IPS-NIHi7 (cell line): Measurements from ENCODE around the gene LACTB.

Source experiments
- DNase-seq: peaks from one replicate; pipeline ENCODE4 v3.0.0; 2012; ENCODE audit warnings: mixed read lengths; ENCODE audit errors: extremely low spot score

The LACTB gene

GRCh38 chr15:63124506-63124905, 2.8 kb downstream of the LACTB start:
- DNase-seq, result no peak

DNA sequence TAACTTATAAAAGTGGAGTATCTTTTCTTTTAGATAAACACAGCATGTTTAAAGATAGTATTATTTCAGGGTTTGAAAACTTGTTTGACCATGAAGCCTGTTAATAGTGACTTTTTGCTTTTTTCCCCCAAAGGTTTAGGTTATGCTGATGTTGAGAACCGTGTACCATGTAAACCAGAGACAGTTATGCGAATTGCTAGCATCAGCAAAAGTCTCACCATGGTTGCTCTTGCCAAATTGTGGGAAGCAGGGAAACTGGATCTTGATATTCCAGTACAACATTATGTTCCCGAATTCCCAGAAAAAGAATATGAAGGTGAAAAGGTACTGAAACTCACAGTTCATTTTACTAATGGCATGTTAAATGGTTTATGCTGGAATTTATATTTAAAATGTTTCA, 5.1 kb downstream of the LACTB start:
- no peak for DNase-seq

- DNase-seq, result no peak
Measured at GRCh38 chr15:63133786-63134185, 12.1 kb downstream of the LACTB start.

DNA sequence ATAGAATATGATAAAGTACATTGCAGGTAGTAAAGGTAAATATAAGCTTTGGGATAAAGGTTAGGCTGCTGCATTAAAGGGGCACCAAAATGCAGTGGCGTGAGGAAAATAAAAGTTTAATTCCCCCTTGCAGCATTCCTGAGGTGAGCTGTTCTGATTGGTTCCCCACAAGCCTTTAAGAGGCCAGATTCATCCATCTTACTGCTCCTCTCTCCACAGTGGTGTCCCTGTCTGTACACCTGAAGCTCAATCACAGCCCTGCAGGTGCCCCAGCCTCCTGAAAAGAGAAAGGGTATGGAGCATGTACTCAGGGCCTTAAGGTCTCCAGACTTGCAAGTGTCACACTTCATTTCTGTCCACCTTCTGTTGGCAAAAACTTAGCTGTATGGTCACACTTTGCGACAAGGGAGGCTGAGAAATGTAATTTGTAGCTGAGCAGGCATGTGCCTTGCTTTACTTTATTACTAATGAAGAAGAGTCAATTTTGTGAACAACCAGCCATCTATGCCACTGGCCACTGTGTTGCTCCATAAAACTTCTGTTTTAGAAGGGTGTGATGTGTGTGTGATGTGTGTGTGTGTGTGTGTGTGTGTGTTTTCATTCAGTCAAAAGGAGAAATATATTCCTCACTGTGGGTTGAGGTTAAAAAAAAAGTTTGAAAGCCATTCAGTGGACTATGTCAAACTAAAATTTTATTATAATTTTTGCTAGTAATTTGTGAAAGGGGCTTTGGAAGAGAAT, 12.8 kb downstream of the LACTB start:
- DNase-seq, result no peak

DNA sequence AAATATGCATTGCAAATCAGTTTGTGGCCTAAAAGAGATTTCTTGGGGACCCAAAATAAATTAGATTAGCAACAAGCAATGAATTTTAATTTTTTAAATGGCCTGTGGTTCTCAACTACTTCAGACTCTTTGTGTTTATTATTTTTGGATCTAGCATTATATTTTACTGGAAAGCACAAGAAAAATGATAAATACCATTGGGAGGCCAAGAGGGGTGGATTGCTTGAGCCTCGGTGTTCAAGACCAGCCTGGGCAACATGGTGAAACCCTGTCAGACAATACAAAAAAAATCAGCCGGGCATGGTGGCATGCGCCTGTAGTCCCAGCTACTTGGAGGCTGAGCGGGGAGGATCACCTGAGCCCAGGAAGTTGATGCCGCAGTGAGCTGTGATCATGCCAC, 13.6 kb downstream of the LACTB start:
- DNase-seq, result no peak

DNA sequence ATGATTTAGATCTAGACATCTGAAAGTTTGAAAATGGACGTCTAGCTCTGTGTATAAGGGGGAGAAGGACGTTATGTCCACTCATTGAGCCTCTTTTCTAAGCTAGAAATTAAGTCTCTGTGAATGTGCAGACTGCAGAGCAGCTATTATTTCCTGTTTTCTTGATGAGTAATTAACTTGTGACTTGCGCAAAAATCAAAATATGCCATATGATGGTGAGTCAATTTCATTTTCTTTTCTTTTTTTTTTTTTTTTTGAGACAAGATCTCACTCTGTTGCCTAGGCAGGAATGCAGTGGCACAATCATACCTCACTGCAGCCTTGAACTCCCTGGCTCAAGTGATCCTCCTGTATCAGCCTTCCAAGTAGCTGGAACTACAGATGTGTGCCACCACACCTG, 14.1 kb downstream of the LACTB start:
- no peak for DNase-seq

DNA sequence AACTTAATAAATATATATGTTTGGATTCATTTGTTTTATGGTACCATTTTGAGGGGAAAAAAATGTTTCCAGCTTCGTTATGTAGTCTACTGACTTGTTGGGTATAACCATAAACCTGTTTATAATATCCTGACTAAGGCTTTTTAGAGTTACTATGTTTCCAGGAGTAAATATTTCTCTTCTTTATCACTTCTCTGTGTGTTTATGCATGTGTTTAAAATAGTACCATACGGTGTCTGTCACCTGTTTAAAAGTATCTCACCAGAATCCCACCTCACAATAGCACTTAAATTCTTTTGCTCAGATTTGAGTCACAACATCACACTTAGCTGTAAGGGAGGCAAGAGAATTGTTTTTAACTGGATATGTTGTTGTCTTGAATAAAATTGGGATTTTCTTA, 15.1 kb downstream of the LACTB start:
- no peak for DNase-seq

GRCh38 chr15:63140936-63141335, 19.3 kb downstream of the LACTB start:
- no peak for DNase-seq

DNA sequence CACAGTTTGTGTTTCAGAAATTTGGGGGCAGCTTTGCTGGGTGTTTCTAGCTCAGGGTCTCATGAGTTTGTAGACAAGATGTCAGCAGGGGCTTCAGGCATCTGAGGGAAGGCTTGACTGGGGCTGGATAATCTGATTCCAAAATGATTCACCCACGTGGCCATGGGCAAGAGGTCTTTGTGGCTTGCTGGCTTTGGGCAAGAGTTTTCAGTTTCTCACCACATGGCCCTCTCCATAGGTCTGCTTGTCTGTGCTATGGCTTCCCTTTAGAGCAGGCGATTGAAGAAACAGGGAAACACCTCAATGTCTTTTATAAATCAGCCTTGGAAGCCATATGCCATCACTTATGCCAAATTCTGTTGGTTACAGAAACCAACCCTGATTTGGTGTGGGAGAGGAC, 23.8 kb downstream of the LACTB start:
- no peak for DNase-seq

DNA sequence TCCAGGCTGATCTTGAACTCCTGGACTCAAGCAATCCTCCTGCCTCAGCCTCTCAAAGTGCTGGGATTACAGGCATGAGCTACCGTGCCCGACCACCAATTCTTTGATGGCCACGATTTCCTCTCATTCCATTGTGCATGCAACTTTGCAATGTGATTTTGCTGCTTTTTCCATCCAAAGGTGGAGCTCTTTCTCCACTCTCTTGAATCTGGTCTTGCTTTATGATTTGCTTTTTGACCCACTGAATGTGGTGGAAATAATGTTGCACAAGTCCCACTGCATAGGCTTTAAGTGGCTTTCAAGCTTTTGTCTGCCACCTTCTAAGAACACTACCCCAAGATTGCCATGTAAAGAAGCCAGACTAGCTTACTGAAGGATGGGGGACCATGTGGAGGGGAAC, 25.0 kb downstream of the LACTB start:
- no peak for DNase-seq

GRCh38 chr15:63151665-63152064, 30.0 kb downstream of the LACTB start:
- no peak for DNase-seq

DNA sequence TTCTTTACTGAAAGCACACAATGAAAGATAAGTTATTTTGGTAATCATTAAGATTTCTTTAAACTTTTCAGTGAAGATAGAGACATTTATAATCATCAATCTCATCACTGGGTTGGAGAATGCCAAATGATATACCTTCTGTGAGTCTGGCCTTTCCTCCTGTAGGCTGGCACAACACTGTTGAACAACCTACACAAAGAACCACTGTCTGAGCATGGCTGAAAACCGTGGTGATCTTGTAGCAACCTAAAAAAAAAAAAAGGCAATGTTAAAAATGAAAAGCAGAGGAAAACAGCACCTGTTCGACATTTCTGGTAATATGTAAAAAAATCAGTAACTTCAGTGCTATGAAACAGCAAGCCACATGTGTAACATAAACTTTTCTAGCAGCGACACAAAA, 33.8 kb downstream of the LACTB start:
- DNase-seq, result no peak

GRCh38 chr15:63156086-63156710, 34.5 kb downstream of the LACTB start:
- no peak for DNase-seq

DNA sequence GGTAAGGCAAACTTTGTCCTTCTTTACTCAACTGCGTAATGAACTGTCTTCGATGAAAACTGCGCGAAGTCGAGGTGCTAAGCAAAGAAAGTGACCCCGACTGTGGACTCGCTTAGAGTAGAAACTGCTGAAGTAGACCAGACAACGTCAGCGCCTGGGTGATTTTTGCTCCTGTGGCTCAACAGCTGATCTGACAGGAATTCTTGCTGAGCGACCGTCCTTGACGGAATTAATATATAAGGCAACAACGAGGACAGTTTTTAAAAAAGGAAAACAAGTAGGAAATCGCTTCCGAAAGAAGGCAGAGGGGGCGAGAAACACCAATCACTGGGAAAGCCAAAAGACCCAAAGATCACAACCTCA, 35.1 kb downstream of the LACTB start:
- DNase-seq, result peak; percentile 24

- DNase-seq, result peak; percentile 95
Measured at GRCh38 chr15:63157118-63157843, 35.6 kb downstream of the LACTB start, which contains the start of gene RPS27L. RPS27L (minus strand) TSS chr15:63157477; CDS start chr15:63157405, 72 bp downstream.

- DNase-seq, result peak; percentile 64
Measured at GRCh38 chr15:63157891-63158431, 36.3 kb downstream of the LACTB start.

DNA sequence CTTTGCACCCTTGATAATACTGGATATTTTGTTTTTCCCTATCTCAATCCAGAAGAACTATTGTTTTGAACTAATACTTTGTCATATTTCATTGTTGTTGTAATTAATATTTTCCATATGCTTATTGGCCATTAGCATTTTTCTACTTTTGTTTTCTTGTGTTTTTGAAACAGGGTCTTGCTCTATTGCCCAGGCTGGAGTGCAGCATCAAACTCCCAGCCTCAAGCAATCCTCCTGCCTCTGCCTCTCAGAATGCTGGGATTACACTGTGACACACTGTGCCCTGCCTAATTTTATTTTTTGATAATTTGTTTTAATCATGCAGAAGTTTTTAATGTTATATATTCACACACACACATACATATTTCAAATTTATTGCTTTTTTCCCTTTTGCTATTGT, 39.0 kb downstream of the LACTB start:
- DNase-seq, result no peak

GRCh38 chr15:63163217-63163616, 41.6 kb downstream of the LACTB start:
- DNase-seq, result no peak

DNA sequence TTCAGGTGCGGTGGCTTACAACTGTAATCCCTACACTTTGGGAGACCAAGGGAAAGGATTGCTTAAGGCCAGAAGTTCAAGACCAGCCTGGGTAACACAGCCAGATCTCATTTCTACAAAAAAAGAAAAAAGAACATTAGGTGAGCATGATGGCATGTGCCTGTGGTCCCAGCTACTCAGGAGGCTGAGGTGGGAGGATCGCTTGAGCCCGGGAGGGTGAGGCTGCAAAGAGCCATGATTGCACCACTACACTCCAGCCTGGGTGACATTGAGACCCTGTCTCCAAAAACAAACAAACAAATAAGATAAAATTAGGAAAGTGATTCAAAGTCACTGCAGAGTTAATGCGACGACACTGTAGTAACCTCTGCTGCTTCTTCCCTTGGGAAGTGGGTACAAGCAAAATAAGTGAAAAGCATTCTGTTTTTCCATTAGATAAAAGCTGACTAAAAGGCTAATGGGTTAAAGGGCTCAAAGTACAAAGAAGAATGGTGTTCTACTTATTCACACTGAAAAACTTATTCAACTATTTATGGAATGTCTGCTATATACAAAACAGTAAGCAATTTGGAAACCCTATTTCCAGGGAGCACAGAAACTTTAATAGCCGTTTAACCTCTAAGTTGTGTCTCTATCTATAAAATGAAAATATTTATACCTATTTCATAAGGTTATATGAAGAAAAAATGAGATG, 43.7 kb downstream of the LACTB start:
- no peak for DNase-seq

GRCh38 chr15:63166219-63166618, 44.6 kb downstream of the LACTB start:
- no peak for DNase-seq

GRCh38 chr15:63169788-63170187, 48.1 kb downstream of the LACTB start:
- DNase-seq, result no peak

DNA sequence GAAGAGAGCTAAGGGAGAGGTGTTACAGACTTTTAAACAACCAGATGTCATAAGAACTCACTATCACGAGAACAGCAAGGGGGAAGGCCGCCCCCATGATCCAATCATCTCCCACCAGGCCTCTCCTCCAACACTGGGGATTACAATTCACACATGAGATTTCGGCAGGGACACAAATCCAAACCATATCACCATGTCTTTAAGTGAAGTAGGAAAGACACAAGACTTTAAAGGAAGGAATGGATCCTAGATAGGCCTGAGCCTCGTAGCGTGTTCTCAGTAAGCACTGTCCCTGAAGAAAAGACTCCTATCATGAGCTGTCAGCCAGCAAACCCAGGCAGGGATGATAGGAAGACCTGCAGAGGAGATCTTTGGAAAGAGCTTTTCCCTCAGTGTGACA, 50.7 kb downstream of the LACTB start:
- no peak for DNase-seq
